Adrenal gland (tissue), 12 donors: ENCODE data around the gene LRCH1. TPM values are rescaled to one million over a fixed set of nuclear protein-coding genes. Genes with fewer than 3 reads are reported as not detected.

ENCODE experiments used
- DNase-seq, 7 donors: peaks; one replicate each; pipeline ENCODE4 v3.0.0-alpha.2; 2019 to 2020
- H3K27ac ChIP-seq, 5 donors: fragments of 200-600 bp; sonication (generic) in 4 of 5; 1 replicate in 3 of 5; 2 replicates in 2 of 5; pipeline versions ENCODE4 v1.5.1 to v1.8.0; 2016 to 2020; ENCODE audit warnings: mild to moderate bottlenecking in 1 of 5
- H3K27me3 ChIP-seq: fragments of 200-600 bp; 2 replicates; pipeline ENCODE4 v1.8.0; 2021
- H3K36me3 ChIP-seq, 2 donors: fragments of 200-600 bp; replicated peaks in 1 of 2; 1 replicate in 1 of 2; 2 replicates in 1 of 2; pipeline versions ENCODE4 v1.5.1 to v1.8.0; 2018 to 2022
- H3K4me1 ChIP-seq, 2 donors: fragments of 200-600 bp; replicated peaks in 1 of 2; 1 replicate in 1 of 2; 2 replicates in 1 of 2; pipeline versions ENCODE4 v1.5.1 to v1.8.0; 2018 to 2021
- H3K4me3 ChIP-seq, 4 donors: fragments of 200-600 bp; sonication (generic) in 3 of 4; one replicate each; pipeline ENCODE4 v1.5.1; 2016 to 2018
- H3K9me3 ChIP-seq, 3 donors: fragments of 200-600 bp; sonication (generic) in 1 of 3; replicated peaks in 1 of 3; 1 replicate in 2 of 3; 2 replicates in 1 of 3; pipeline versions ENCODE4 v1.5.1 to v1.8.0; 2016 to 2021
- POLR2A ChIP-seq, 2 donors: fragments of 450-650 bp; IDR thresholded peaks; one replicate each; pipeline ENCODE4 v1.6.1; 2017; ENCODE audit warnings: antibody characterized with exemption in 2 of 2, mild to moderate bottlenecking in 2 of 2, moderate library complexity in 1 of 2
- WGBS, 4 donors: extraction: QIAGEN DNeasy Blood & Tissue Kit in 2 of 4; methylation state at CpG; one replicate each; pipeline versions ENCODE4 v1.1.5 to v1.1.7; 2013 to 2017; 5-methylcytosine and 5-hydroxymethylcytosine counted together
- intact Hi-C, 2 donors: fragments of 100-400 bp; cut with DNase I; formaldehyde crosslinking; loops; one replicate each; pipeline versions ENCODE4 v1.14.1 to v1.15.0; 2022 to 2023
- polyA plus RNA-seq, 3 donors: library from polyadenylated mRNA; stranded (reverse); fragments of 200-250 nt in 2 of 3; fragments of 350-450 nt in 1 of 3; fragmentation: Illumina TruSeq in 1 of 3; extraction: RNeasy Lipid Tissue Mini Kit (QIAGEN cat#74804) in 1 of 3; gene quantifications; one replicate each; pipeline ENCODE4 v1.2.3, GENCODE V29; 2013 to 2014
- total RNA-seq, 9 donors: library from RNA; depleted of rRNA in 4 of 9; stranded (reverse); fragments of >200 nt in 4 of 9; fragments of 120-200 nt in 1 of 9; fragmentation: NEBNext Ultra II Directional in 1 of 9; extraction: Animal tissue kit (Norgen Biotek cat#: 25700) in 1 of 9; gene quantifications; one replicate each; pipeline versions ENCODE4 v1.1.0 to v1.2.4, GENCODE V29; 2013 to 2023
- TF ChIP-seq, protein P1 (sequence below), 6 experiments: fragments of 450-650 bp in 4 of 6; fragments of 200-600 bp in 2 of 6; sonication (generic) in 1 of 6; IDR thresholded peaks; 1 replicate in 5 of 6; 2 replicates in 1 of 6; pipeline versions ENCODE4 v1.5.1 to v1.8.0; 2016 to 2021; ENCODE audit warnings: antibody characterized with exemption in 6 of 6, mild to moderate bottlenecking in 2 of 6, moderate library complexity in 1 of 6
- donor health status: healthy with polysubstance abuse.
- donor health status: Bipolar disorder and iron deficiency.
- donor health status: DM: yes; HTN: yes; CAD: no.
- donor health status: DM: no; HTN: no; CAD: no.
- donor health status: DM: no; HTN: no; CAD: no.
- donor health status: DM: yes; HTN: yes; CAD: no.

Gene LRCH1
- total and polyA plus RNA-seq, 12 donors: 2.8 to 13.6 (median 8.4) TPM

DNA sequence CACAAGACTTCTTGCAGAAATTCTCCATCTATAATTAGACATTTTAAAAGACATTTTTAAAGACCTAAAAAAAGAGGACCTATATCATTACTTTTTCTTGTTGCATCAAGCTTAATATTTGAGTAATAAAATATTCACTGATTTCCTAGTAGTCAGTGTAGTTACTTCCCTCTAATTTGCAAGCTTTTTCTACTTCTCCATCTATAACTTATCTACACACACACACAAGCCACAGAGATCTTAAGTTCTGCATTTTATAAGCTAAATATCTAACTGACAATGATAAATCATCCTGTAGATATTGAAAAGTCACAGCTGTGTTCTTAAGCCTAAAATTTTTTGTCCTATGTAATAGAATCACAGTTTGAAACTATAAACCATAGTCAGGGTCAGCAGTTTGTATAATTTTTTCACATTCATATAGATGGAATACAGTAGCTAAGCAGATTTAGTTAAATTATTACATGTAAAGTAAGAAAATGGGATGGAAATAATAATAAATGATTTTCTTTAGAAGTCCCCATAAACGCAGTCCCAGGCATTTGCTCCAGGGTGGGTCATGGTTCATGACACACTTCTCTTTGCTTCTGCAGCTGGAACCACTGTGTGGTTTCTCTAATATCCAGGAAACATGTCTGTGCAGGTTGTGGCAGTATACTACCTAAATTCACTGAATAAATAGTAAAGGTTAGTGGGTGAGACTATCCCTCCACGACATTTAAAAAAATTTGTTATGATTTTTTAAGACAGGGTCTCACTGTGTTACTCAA, 183.8 kb downstream of the LRCH1 start:
- Histone ChIP-seq H3K27ac (no peak overlapping the region), H3K4me3 (no peak overlapping the region), H3K36me3 (no peaks in the 10 kb centered on the region), H3K27me3 (no peaks in the 10 kb centered on the region), H3K4me1 (no peaks in the 10 kb centered on the region), H3K9me3 (no peaks in the 10 kb centered on the region)
- TF ChIP-seq POLR2A (IDR thresholded peaks at IDR 0.05): no peak
- TF ChIP-seq, protein P1, sequence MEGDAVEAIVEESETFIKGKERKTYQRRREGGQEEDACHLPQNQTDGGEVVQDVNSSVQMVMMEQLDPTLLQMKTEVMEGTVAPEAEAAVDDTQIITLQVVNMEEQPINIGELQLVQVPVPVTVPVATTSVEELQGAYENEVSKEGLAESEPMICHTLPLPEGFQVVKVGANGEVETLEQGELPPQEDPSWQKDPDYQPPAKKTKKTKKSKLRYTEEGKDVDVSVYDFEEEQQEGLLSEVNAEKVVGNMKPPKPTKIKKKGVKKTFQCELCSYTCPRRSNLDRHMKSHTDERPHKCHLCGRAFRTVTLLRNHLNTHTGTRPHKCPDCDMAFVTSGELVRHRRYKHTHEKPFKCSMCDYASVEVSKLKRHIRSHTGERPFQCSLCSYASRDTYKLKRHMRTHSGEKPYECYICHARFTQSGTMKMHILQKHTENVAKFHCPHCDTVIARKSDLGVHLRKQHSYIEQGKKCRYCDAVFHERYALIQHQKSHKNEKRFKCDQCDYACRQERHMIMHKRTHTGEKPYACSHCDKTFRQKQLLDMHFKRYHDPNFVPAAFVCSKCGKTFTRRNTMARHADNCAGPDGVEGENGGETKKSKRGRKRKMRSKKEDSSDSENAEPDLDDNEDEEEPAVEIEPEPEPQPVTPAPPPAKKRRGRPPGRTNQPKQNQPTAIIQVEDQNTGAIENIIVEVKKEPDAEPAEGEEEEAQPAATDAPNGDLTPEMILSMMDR (IDR thresholded peaks at IDR 0.05): no peak
- intact Hi-C loops: no loop called here
- WGBS, 4 donors: 79 to 88% (median 83%) methylated on average over 2 of the region's 2 CpGs
- no peak for DNase-seq

DNA sequence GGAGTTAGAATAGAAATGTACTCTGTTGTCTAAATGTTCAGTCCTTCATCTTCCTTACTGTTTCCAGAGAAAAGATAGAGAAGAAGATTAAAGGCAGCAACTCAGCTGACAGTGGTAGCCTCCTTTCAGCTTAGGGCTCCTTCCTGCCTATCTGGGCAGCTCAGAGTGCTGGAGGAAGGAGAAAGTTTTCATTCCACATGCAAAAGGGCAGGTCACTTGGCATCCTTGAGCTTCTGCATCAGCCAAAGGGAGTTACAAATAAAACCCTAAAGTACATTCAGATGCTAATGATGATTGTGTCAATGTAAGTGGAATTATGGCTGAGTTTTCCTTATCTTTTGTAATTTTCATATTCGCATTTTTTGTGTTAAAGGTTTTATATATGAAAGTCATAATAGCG, 185.1 kb downstream of the LRCH1 start:
- H3K9me3 ChIP-seq: no peaks in the 10 kb centered on the region
- H3K27ac ChIP-seq: no peak overlapping the region
- 81 to 90% (median 86%) methylated on average over 2 of the region's 2 CpGs for WGBS, 4 donors
- H3K27me3 ChIP-seq: no peaks in the 10 kb centered on the region
- intact Hi-C loops: no loop called here
- no peaks in the 10 kb centered on the region for H3K36me3 ChIP-seq
- TF ChIP-seq, protein P1 (IDR thresholded peaks at IDR 0.05): no peak
- no peak for TF ChIP-seq POLR2A (IDR thresholded peaks at IDR 0.05)
- DNase-seq: no peak
- no peaks in the 10 kb centered on the region for H3K4me1 ChIP-seq
- no peak overlapping the region for H3K4me3 ChIP-seq

- Histone ChIP-seq H3K27me3 (no peaks in the 10 kb centered on the region), H3K36me3 (no peaks in the 10 kb centered on the region), H3K9me3 (no peaks in the 10 kb centered on the region), H3K4me1 (no peaks in the 10 kb centered on the region), H3K27ac (no peak overlapping the region), H3K4me3 (no peak overlapping the region)
- DNase-seq: no peak
- 93 to 100% (median 95%) methylated on average over 1 of the region's 1 CpG for WGBS, 4 donors
- intact Hi-C loops: no loop called here
- TF ChIP-seq, protein P1 (IDR thresholded peaks at IDR 0.05): no peak
- no peak for TF ChIP-seq POLR2A (IDR thresholded peaks at IDR 0.05)
Observed at GRCh38 chr13:46738766-46739165, 185.8 kb downstream of the LRCH1 start.

- H3K36me3 ChIP-seq: peaks cover 0 to 1% of the 10 kb centered on the region in 2 donors
- WGBS, 4 donors: 90 to 97% (median 95%) methylated on average over 4 of the region's 4 CpGs
- no peaks in the 10 kb centered on the region for H3K9me3 ChIP-seq
- no peaks in the 10 kb centered on the region for H3K27me3 ChIP-seq
- H3K4me3 ChIP-seq: no peak overlapping the region
- H3K27ac ChIP-seq: no peak overlapping the region
- intact Hi-C loops: no loop called here
- no peak for TF ChIP-seq POLR2A (IDR thresholded peaks at IDR 0.05)
- TF ChIP-seq, protein P1 (IDR thresholded peaks at IDR 0.05): no peak
- no peak for DNase-seq
- no peaks in the 10 kb centered on the region for H3K4me1 ChIP-seq
Observed at GRCh38 chr13:46739447-46740098, 186.6 kb downstream of the LRCH1 start.
